ENCODE data around the gene FSTL4. TPM values are rescaled to one million over a fixed set of nuclear protein-coding genes. Genes with fewer than 3 reads are reported as not detected.

Gene FSTL4
- total and polyA plus RNA-seq, 2 experiments from 2014 or later = 1.4 to 2.8 TPM

- ATAC-seq (no peak), DNase-seq (ENCODE audit: low spot score) (no peak)
- Histone ChIP-seq H4K20me1 (replicated peaks; ENCODE audit: insufficient read depth) (no peaks in the 10 kb centered on the region), H3K4me3 (no peak overlapping the region), H2AFZ (peak overlapping the region; percentile 74), H3K27ac (ENCODE audit: low read depth) (no peak overlapping the region), H3K9me2 (ENCODE audit: insufficient read depth) (no peaks in the 10 kb centered on the region), H3K36me3 (ENCODE audit: insufficient read depth) (no peaks in the 10 kb centered on the region), H3K79me2 (replicated peaks; ENCODE audit: insufficient read depth) (no peaks in the 10 kb centered on the region), H3K4me1 (ENCODE audit: insufficient read depth) (peaks cover 49% of the 10 kb centered on the region), H3K4me2 (no peak overlapping the region), H3F3A (replicated peaks; ENCODE audit: low read depth) (no peaks in the 10 kb centered on the region), H3K27me3 (ENCODE audit: insufficient read depth) (no peaks in the 10 kb centered on the region)
- TF ChIP-seq ZNF331 (CRISPR knock-in tag; IDR thresholded peaks at IDR 0.05; ENCODE audit: low read depth) (no peak), CREB1 (CRISPR knock-in tag; IDR thresholded peaks at IDR 0.05; ENCODE audit: low read depth) (no peak), NANOG (IDR thresholded peaks at IDR 0.05; ENCODE audit: borderline replicate concordance) (no peak), ZNF114 (CRISPR knock-in tag; IDR thresholded peaks at IDR 0.05) (no peak), POLR2AphosphoS5 (IDR thresholded peaks at IDR 0.05; ENCODE audit: low read depth) (no peak), STAT1 (IDR thresholded peaks at IDR 0.05; ENCODE audit: unreplicated experiment) (no peak), JUNB (IDR thresholded peaks at IDR 0.05; ENCODE audit: unreplicated experiment) (no peak), ZNF462 (CRISPR knock-in tag; IDR thresholded peaks at IDR 0.05) (no peak), REST (IDR thresholded peaks at IDR 0.05; ENCODE audit: unreplicated experiment) (no peak), CTCF (conservative IDR thresholded peaks at IDR 0.05; ENCODE audit: low read depth in 2 of 2) (no peak), EZH2 (IDR thresholded peaks at IDR 0.05; ENCODE audit: low read depth, unreplicated experiment) (no peak), EZH2phosphoT487 (IDR thresholded peaks at IDR 0.05; ENCODE audit: unreplicated experiment) (no peak)
- TF ChIP-seq, protein P1, sequence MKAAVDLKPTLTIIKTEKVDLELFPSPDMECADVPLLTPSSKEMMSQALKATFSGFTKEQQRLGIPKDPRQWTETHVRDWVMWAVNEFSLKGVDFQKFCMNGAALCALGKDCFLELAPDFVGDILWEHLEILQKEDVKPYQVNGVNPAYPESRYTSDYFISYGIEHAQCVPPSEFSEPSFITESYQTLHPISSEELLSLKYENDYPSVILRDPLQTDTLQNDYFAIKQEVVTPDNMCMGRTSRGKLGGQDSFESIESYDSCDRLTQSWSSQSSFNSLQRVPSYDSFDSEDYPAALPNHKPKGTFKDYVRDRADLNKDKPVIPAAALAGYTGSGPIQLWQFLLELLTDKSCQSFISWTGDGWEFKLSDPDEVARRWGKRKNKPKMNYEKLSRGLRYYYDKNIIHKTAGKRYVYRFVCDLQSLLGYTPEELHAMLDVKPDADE (IDR thresholded peaks at IDR 0.05) = no peak
- Mint-ChIP-seq H3K4me3 (no peak overlapping the region), H3K27ac (no peak overlapping the region), H3K9me3 (no peaks in the 10 kb centered on the region), H3K36me3 (ENCODE audit: low read depth) (no peaks in the 10 kb centered on the region), H3K27me3 (ENCODE audit: insufficient read depth, low read depth, poor library complexity) (peaks cover 11% of the 10 kb centered on the region), H3K4me1 (peaks cover 46% of the 10 kb centered on the region)
These were observed 249.9 kb downstream of the FSTL4 start for GRCh38 chr5:133362438-133362837.
